Measurements from ENCODE around the gene SUSD5. TPM values are rescaled to one million over a fixed set of nuclear protein-coding genes. Genes with fewer than 3 reads are reported as not detected.

SUSD5 gene
- total and polyA plus RNA-seq, 10 donors = 0.33 to 4.5 (median 0.97) TPM

DNA sequence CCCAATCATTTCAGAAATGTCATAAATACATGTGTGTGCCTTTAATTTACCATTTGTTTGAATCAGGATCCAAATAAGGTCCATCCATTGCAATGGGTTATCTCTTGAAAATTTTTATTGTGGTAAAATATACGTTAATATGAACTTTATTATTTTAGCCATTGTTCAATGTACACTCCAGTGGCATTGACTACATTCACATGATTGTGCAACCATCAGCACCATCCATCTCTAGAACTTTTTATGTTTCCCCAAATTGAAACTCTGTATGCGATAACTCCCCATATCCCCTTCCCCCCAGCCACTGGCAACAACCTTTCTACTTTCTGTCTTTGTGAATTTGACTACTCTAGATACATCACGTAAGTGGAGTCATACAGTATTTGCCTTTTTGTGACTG is 92.8 kb downstream of the SUSD5 start:
- Histone ChIP-seq H3K9me3 (no peaks in the 10 kb centered on the region), H3K4me3 (no peak overlapping the region), H3K4me1 (peaks cover 0 to 10% (median 4%) of the 10 kb centered on the region in 6 donors), H3K27ac (no peak overlapping the region), H3K27me3 (replicated peaks in 1 of 7) (no peaks in the 10 kb centered on the region), H3K36me3 (peaks cover 6 to 87% (median 64%) of the 10 kb centered on the region in 6 donors)
- DNase-seq = no peak
- intact Hi-C loops (cut with DNase I; ENCODE audit: low total_unique reads) = no loop called here
- TF ChIP-seq POLR2AphosphoS5 (IDR thresholded peaks at IDR 0.05) (no peak), POLR2A (IDR thresholded peaks at IDR 0.05) (no peak)
- TF ChIP-seq, protein P1, sequence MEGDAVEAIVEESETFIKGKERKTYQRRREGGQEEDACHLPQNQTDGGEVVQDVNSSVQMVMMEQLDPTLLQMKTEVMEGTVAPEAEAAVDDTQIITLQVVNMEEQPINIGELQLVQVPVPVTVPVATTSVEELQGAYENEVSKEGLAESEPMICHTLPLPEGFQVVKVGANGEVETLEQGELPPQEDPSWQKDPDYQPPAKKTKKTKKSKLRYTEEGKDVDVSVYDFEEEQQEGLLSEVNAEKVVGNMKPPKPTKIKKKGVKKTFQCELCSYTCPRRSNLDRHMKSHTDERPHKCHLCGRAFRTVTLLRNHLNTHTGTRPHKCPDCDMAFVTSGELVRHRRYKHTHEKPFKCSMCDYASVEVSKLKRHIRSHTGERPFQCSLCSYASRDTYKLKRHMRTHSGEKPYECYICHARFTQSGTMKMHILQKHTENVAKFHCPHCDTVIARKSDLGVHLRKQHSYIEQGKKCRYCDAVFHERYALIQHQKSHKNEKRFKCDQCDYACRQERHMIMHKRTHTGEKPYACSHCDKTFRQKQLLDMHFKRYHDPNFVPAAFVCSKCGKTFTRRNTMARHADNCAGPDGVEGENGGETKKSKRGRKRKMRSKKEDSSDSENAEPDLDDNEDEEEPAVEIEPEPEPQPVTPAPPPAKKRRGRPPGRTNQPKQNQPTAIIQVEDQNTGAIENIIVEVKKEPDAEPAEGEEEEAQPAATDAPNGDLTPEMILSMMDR (IDR thresholded peaks at IDR 0.05 in 8 of 11, conservative IDR thresholded peaks at IDR 0.05 in 3 of 11) = no peak
- 90 to 95% (median 94%) methylated on average over 3 of the region's 3 CpGs for WGBS, 5 donors

DNA sequence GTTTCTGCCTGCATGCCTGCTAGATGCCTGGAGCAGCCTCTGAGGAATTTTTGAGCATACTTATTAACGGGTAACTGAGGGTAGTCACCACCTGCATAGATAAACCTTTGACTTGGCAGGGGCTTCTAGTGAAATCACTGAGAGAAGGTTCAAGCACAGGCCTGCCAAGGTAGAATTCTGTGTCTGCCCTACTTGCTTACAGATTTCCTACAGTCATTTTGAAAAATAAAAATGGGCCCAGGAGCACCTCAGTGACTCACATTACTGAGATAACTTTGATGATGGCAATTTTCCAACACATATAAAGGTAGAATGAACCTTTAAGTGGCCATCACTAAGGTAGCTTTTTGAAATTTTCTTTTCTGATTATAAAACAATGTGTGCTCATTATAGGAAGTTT is 94.0 kb downstream of the SUSD5 start:
- Histone ChIP-seq H3K4me1 (peaks cover 0 to 16% (median 6%) of the 10 kb centered on the region in 6 donors), H3K27ac (no peak overlapping the region), H3K4me3 (no peak overlapping the region), H3K9me3 (no peaks in the 10 kb centered on the region), H3K27me3 (replicated peaks in 1 of 7) (no peaks in the 10 kb centered on the region), H3K36me3 (peaks cover 6 to 85% (median 55%) of the 10 kb centered on the region in 6 donors)
- no peak for DNase-seq
- 83 to 100% (median 90%) methylated on average over 1 of the region's 1 CpG for WGBS, 5 donors
- TF ChIP-seq POLR2AphosphoS5 (IDR thresholded peaks at IDR 0.05) = no peak
- TF ChIP-seq, protein P1 (IDR thresholded peaks at IDR 0.05 in 8 of 11, conservative IDR thresholded peaks at IDR 0.05 in 3 of 11) = no peak
- TF ChIP-seq POLR2A (IDR thresholded peaks at IDR 0.05) = no peak
- intact Hi-C loops (cut with DNase I; ENCODE audit: low total_unique reads) = no loop called here

DNA sequence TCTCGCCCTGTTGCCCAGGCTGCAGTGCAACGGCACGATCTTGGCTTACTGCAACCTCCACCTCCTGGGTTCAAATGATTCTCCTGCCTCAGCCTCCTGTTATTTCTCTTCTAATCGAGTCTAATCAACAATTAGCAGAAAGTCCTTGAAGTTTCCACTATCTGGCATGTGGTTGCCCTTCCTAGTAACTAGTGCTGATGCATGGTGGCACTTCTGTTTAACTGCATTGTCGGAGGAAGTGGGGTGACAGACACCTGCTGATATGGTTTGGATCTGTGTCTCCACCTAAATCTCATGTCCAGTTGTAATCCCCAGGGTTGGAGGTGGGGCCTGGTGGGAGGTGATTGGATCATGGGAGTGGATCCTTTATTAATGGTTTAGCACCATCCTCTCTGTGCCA is 95.6 kb downstream of the SUSD5 start:
- WGBS, 5 donors = 87 to 96% (median 92%) methylated on average over 5 of the region's 5 CpGs
- H3K4me3 ChIP-seq = no peak overlapping the region

DNA sequence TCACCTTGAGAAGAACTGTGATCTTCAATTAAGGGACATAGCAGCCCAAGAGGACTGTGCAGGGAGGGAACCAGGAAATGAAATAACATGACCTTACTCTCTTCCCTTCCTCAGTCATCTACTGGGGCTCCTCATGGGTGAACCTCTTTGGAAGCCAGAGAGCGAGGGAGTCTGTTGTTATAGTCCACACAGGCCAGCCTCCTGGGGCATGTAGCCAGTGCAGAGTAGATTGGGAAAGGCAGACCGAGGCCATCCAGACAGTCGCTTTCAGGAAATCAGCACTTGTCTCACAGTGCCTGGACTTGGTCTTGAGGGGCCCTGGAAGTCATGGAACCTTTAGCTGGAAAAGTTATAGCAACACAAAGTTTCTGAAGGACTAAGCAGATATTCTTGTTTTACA is 98.7 kb downstream of the SUSD5 start:
- Histone ChIP-seq H3K27me3 (replicated peaks in 1 of 7) (no peaks in the 10 kb centered on the region), H3K4me3 (no peak overlapping the region), H3K4me1 (peaks cover 10 to 61% (median 23%) of the 10 kb centered on the region in 6 donors), H3K9me3 (no peaks in the 10 kb centered on the region), H3K27ac (no peak overlapping the region), H3K36me3 (peaks cover 0 to 62% (median 31%) of the 10 kb centered on the region in 6 donors)
- 63 to 72% (median 67%) methylated on average over 3 of the region's 3 CpGs for WGBS, 5 donors
- intact Hi-C loops (cut with DNase I; ENCODE audit: low total_unique reads) = no loop called here
- DNase-seq = no peak
- TF ChIP-seq, protein P1 (IDR thresholded peaks at IDR 0.05 in 8 of 11, conservative IDR thresholded peaks at IDR 0.05 in 3 of 11) = no peak
- TF ChIP-seq POLR2AphosphoS5 (IDR thresholded peaks at IDR 0.05) (no peak), POLR2A (IDR thresholded peaks at IDR 0.05) (no peak)

More for the DNA sequence above, 95.6 kb downstream of the SUSD5 start:
- no peaks in the 10 kb centered on the region for H3K27me3 ChIP-seq (replicated peaks in 1 of 7)
- H3K36me3 ChIP-seq = peaks cover 6 to 83% (median 50%) of the 10 kb centered on the region in 6 donors
- no peaks in the 10 kb centered on the region for H3K9me3 ChIP-seq
- no peak overlapping the region for H3K27ac ChIP-seq
- TF ChIP-seq POLR2A (IDR thresholded peaks at IDR 0.05) (no peak), POLR2AphosphoS5 (IDR thresholded peaks at IDR 0.05) (no peak)
- TF ChIP-seq, protein P1 (IDR thresholded peaks at IDR 0.05 in 8 of 11, conservative IDR thresholded peaks at IDR 0.05 in 3 of 11) = no peak
- no peak for DNase-seq
- intact Hi-C loops (cut with DNase I; ENCODE audit: low total_unique reads) = no loop called here
- H3K4me1 ChIP-seq = peaks cover 0 to 33% (median 7%) of the 10 kb centered on the region in 6 donors
